GM13976 (cell line): ENCODE data around the gene SPACA5B.
"Not testable (repeated sequence)": the region's sequence is repeated elsewhere in the genome, so short reads cannot be mapped to it uniquely, and the experiment has no call there.

Source experiments
- DNase-seq: peaks from one replicate; pipeline ENCODE4 v3.0.0; 2012; ENCODE audit warnings: low spot score
- in situ Hi-C: fragments of 300-500 bp; cut with MboI; formaldehyde crosslinking; loops from one replicate; pipeline ENCODE4 v1.12.0; 2022; ENCODE audit warnings: low sequenced_read_pairs, mixed read lengths, inconsistent platforms; ENCODE audit not compliant: unreplicated experiment
- TF ChIP-seq, protein P1 (sequence below): IDR thresholded peaks from 2 replicates; pipeline ENCODE4 v1.5.1; 2012; ENCODE audit warnings: borderline replicate concordance, mild to moderate bottlenecking; ENCODE audit not compliant: insufficient read depth; ENCODE audit errors: extremely low read depth, missing control alignments, control extremely low read depth

Gene SPACA5B

DNA sequence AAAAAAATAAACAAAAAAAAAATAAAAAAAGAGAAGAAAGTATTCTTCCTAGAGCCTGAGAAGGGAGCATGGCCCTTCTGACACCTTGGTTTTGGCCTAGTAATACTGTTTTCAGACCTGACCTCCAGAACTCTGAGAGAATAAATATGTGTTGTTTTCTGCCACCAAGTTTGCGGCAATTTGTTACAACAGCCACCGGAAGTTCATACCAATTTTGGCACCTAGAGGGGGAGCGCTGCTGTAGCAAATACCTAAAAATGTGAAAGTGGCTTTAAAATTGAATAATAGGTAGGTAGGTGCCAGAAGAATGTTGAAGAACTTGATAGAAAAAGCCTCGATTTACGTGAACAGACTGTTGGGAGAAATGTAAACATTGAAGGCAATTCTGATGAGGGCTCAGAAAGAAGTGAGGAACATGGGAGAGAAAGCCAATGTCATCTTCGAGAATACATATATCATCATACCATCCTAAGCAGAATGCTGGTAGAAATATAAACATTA, 27.5 kb upstream of the SPACA5B start:
- in situ Hi-C loops: no loop called here
- TF ChIP-seq, protein P1, sequence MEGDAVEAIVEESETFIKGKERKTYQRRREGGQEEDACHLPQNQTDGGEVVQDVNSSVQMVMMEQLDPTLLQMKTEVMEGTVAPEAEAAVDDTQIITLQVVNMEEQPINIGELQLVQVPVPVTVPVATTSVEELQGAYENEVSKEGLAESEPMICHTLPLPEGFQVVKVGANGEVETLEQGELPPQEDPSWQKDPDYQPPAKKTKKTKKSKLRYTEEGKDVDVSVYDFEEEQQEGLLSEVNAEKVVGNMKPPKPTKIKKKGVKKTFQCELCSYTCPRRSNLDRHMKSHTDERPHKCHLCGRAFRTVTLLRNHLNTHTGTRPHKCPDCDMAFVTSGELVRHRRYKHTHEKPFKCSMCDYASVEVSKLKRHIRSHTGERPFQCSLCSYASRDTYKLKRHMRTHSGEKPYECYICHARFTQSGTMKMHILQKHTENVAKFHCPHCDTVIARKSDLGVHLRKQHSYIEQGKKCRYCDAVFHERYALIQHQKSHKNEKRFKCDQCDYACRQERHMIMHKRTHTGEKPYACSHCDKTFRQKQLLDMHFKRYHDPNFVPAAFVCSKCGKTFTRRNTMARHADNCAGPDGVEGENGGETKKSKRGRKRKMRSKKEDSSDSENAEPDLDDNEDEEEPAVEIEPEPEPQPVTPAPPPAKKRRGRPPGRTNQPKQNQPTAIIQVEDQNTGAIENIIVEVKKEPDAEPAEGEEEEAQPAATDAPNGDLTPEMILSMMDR: no peak
- no peak for DNase-seq

DNA sequence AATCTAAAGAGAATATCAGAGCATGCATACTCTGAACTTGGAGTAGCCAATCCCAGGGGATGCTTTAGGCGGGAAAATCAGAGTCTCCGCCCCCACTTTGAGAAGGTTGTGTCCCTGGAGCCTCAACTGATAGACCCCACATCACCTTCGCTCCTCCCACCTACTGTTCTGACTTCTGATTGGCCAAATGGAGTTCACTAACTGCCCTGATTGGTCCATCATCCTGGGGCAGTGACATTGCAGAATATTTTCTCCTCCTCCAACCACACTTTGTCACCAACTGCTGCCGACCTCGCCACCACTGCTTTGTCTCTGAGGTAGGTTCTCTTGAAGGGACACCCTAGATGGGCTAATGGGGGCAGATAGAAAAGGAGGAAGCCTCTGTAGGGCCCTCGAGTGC, 22.7 kb upstream of the SPACA5B start:
- in situ Hi-C loops: no loop called here
- TF ChIP-seq, protein P1: no peak
- DNase-seq: no peak

DNA sequence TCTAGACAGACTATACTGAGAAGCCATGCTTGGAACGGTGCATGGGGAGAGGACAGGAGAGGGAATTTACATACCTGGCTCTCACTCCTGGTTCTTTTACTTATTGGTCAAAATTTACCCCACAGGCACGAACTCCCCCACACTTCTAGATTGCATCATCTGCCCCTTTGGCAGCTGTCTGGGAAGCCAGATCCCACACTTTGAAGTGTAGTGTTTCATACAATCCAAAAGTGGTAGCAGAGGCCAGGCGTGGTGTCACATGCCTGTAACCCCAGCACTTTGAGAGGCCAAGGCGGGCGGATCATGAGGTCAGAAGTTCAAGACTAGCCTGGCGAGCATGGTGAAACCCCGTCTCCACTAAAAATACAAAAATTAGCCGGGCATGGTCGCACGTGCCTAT, 5.1 kb upstream of the SPACA5B start:
- DNase-seq, in situ Hi-C loops: not testable (repeated sequence)

DNA sequence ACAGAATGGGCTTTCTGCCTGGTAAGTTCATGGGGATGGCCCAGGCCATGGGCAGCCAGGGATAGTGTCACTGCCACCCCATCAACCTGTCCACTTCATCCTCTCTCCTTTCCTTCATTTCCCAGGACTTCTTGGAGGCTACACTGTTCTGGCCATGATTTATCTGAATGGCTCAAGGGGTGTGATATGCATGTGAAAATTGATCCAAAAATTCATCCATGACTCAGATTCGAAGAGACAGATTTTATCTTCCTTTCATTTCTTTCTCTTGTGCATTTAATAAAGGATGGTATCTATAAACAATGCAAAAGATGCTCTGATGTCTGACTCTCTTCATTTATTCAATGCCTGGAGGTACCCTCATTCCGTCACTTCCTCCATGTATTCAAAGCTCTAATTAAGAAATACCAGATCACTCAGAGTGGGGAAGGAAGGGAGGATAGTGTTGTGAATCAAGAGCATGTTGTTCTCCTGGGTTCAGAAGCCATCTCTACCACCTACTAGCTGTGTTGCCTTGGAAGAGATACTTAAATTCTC, 1.9 kb downstream of the SPACA5B start:
- DNase-seq, in situ Hi-C loops: not testable (repeated sequence)

DNA sequence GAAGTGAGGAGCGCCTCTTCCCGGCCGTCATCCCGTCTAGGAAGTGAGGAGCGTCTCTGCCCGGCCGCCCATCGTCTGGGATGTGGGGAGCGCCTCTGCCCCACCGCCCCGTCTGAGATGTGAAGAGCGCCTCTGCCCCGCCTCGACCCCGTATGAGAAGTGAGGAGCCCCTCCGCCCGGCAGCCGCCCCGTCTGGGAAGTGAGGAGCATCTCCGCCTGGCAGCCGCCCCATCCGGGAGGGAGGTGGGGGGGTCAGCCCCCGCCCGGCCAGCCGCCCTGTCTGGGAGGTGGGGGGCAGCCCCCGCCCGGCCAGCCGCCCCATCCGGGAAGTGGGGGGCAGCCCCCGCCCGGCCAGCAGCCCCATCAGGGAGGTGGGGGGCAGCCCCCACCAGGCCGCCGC, 8.7 kb downstream of the SPACA5B start:
- DNase-seq, in situ Hi-C loops: not testable (repeated sequence)

DNA sequence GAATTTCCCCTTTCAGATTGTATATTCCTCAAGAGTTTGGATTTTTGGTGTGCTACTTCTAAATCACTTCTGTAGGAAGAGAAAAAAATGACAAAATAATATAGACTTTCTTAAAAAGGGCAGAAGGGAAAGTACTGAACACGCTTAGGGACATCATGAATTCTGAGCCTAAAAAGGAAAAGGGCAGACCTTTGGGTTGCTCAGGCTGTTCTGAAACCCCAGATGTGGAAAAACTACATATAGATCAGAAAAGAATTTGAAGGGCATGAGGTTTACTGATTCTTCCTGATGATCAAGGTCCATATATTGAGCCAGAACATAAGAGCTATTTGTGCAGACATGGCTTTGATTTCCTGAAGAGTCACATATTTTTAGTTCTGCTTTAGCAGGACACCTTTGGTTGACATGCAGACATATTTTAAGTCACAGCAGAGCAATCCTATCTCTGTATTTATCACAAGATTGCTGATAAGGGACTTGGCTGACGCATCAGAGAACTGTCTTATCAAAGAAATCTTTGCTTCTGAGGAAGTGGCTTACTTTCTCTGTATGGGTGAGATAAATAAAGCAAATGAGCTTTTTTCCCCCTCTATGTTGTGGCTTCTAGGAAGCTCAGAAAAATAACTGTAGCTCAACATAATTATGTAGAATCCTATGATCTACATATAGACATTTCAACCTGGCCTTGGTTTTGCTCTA, 11.5 kb downstream of the SPACA5B start:
- DNase-seq, in situ Hi-C loops: not testable (repeated sequence)

DNA sequence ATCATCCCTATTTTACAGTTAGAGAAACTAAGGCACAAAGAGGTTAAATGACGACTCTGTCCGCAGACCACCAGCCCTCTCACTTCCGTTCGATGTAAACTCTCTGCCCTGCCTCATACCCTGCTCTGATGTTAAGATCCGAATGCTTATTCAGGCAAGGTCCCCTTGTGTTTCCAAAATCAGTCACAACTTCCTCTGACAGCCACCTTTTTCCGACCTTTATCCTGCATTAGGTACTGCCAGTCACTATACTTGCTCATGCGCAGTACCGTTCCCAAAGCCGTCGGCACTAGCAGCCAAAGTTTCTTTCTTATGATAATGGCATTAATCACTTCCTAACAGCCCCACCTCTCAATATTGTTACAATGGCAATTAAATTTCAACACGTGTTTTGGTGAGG, 12.3 kb downstream of the SPACA5B start:
- in situ Hi-C loops, DNase-seq: not testable (repeated sequence)

DNA sequence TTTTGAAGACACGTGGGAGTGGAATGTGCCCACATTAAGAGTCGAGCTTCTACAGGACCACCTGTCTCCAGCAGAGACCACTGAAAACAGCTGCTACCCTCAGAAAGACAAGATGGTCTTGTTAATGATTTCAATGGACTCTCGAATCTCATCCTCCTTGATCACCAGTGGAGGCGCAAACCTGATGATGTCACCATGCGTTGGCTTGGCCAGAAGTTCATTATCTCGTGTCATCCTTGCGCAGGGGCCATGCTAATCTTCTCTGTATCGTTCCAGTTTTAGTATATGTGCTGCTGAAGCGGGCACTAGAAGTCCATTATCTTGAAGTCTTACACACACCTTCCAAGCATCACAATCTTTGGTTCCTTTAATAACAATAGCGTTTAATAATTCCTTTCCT, 23.3 kb downstream of the SPACA5B start:
- in situ Hi-C loops: no loop called here
- TF ChIP-seq, protein P1: no peak
- no peak for DNase-seq

DNA sequence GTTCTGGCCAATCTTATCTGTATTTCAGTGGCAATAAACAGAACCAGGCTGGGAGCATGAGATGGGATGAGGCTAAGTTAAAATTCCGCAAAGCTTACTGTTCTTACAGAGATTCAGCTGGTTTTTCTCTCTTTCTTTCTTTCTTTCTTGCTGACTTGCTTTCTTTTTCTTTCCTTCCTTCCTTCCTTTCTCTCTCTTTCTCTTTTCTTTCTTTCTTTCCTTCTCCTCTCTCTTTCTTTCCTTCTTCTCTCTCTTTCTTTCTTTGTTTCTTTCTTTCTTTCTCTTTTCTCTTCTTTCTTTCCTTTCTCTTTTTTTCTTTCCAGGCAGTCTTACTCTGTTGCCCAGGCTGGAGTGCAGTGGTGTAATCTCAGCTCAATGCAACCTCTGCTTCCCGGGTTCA, 24.4 kb downstream of the SPACA5B start:
- TF ChIP-seq, protein P1: no peak
- in situ Hi-C loops: no loop called here
- no peak for DNase-seq
